Fibroblast of upper back skin (primary cell): Measurements from ENCODE around the gene CPB1.
A peak's percentile ranks its signal among the peaks of the same experiment; 100 is the strongest.

Source experiments
- DNase-seq: peaks from one replicate; pipeline ENCODE4 v3.0.0-alpha.2; 2013

The CPB1 gene

DNA sequence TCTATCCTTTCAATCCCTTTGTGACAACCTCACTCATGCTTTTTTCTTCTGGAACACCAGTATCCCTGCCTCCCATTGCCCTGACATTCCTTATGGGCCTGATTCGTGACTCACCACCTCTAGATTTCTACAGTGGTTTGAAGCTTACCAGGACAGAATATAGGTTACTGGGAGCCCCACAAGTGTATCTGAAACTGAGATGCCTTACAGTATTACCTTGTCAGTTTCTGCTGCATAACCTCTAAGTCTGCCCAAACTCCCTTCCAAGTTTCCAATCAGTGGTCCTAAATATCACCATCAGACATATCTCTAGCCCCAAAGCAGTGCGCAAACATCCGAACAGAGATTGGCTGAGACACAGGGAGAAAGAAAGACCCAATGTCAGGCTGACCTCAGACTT lies 5.6 kb downstream of the CPB1 start:
- no peak for DNase-seq

- no peak for DNase-seq
Observed at GRCh38 chr3:148839805-148840204, 12.2 kb downstream of the CPB1 start.

DNA sequence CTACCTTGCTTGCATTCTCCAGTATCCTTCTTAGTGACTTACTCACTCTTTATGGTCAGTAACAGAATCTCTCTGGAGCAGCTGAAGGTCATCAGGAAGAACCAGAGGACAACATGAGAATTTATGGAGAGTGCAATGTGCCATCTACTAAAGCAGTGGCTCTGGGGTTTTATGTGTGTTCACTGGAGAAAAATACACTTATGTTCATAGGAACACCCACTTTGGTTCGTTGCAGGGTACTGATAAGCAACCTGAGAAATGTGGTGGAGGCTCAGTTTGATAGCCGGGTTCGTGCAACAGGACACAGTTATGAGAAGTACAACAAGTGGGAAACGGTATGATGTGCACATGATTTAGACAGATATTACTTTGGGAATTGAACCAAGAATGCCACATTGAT lies 12.8 kb downstream of the CPB1 start:
- DNase-seq: no peak

DNA sequence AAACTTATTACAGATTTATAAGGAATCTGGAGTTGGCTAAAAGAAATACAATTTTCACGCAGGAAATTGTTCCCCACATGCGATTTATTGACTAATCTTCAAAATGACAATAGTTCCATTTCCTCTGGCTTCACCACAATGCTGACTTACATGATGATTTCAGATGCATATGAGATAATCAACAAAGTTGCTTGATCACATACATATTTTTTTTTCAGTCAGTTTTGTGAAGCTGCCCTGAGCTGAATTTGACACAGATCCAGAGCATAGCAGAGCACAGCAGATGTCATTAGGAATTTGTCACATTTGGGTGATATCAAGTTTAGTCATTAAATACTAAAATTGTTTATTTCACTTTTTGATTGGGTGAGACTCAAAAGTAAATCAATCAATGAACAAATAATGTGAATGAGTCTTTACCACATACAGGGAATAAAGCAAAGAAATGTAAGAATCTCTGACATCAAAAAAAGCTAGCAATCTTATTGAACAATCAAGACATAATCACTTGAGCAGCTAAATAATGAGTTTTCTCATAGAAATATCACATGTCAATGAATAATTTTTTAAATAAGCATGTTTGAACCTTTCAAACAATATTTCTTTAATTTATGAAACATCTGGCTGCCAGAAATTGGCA lies 18.3 kb downstream of the CPB1 start:
- DNase-seq: no peak

DNA sequence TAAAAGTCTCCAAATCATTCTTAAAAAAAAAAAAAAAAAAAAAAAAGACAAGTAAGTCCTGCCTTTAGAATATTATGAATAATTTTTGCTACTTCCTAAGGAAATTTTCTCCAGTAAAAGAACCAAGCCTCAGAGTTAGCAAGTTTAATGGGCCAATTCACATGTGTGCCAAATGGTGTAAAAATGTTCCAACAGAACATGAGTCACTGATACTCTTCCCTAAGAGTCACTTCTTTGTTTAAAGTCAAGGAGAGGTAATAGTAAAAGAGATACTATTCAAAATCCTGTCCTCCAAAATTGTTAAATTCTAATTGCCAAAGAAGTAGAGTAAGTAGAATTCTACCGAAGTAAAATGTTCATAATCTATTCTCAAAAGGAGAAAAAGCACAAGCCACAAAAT lies 19.7 kb downstream of the CPB1 start:
- DNase-seq: peak; percentile 48

- DNase-seq: no peak
Observed at GRCh38 chr3:148848410-148848809, 20.8 kb downstream of the CPB1 start.

DNA sequence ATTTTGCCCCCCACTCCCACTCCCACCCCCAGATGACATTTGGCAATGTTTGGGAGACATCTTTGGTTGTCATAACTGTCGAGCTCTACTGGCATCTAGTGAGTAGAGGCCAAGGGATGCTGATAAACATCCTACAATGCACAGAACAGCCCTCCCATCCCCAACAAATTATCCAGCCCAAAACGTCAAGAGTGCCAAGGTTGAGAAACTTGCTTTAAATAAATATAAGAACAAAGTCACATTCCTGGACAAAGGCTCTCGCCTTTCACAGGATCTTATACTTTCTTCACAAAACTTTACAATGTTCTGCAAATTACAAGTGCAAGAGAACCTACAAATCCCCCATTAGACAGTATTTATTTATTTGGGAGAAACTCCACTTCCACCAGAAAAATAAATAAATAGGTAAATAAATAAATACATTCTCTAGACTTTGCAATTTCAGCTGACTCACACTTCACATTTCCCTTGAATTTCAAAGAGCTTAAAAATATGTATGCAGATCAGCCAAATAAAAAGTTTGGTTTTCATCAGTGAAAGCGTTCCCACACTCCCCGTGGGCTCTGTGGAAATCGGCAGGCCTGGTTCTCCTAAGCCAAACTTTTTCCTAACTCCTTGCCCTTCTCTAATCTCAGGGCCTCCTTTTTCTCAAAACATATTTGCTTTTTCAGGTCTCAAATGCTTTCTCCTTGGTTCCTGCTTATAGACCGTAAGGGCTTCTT lies 24.8 kb downstream of the CPB1 start:
- DNase-seq: no peak

GRCh38 chr3:148853076-148853475 lies 25.5 kb downstream of the CPB1 start:
- DNase-seq: no peak

GRCh38 chr3:148854061-148854460 lies 26.4 kb downstream of the CPB1 start:
- peak; percentile 56 for DNase-seq

- peak; percentile 60 for DNase-seq
Observed at GRCh38 chr3:148856384-148856783, 28.8 kb downstream of the CPB1 start.

GRCh38 chr3:148857316-148857715 lies 29.7 kb downstream of the CPB1 start:
- DNase-seq: no peak

DNA sequence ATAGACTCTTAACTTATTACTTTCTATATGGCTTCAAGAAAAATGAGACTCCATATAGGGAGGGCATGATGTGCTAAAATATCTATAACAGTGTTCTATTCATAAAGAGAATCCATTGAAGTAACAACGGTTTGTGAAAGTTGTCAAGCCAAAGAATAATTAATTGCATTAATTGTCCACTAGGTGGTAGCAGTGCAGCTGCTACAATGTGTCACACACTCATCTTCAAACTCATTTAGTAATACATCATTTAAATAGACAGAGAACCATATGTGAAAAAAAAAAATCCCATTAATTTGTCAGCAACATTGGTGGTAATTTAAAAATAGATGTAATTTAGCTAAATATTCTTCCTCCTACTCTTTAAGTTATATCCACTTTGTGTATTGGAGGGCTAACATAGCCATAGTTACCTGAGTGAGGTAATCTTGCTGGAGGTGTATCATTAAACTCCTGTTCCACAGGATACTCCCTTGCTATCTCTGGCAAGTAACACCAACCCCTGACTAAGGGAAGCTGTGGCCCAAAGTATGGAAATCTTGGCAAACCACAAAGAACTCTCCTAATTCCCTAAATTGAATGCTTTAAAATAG lies 33.8 kb downstream of the CPB1 start:
- peak; percentile 61 for DNase-seq

DNA sequence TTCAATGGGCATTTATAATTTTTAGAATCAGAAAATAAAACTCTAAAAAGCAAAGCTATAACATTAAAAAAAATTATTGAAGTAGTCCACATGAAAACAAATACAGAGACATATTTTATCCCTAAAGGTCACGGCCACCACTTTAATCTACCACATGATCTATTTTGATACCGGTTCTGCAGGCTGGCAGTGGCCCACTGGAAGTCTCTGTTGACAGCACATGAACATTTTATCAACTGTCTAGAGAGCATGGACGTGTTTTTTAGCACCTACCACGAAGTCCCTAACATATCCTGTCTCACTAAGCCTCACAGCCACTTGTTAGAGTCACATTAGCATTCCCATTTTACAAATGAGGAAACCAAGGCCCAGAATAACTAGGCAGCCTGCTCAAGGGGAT lies 35.7 kb downstream of the CPB1 start:
- no peak for DNase-seq

DNA sequence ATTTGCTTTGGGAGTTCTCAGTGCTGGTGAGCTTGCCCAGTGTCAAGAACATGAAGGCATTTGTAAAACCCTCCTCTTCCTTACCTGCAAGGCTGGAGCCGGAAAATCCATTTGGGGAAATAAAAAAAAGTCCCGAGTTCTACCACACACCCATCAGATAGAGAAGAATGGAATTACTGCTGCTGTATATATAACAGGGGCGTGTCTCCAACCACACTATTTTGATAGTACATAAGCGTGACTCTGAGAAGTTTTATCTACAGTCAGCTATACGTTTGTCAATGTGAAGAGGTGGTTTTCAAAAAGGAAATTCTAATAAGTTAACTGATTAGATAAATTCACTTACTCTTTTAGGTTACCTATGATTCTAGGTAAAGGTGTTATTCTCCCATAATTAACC lies 36.2 kb downstream of the CPB1 start:
- no peak for DNase-seq

GRCh38 chr3:148865049-148865448 lies 37.4 kb downstream of the CPB1 start, which contains the start of gene CPA3:
Gene CPA3, plus strand, starts transcription at chr3:148865296. Its CDS starts 12 bp downstream, at chr3:148865308.
- DNase-seq: no peak

- peak; percentile 91 for DNase-seq
Observed at GRCh38 chr3:148866261-148866660, 38.6 kb downstream of the CPB1 start.

DNA sequence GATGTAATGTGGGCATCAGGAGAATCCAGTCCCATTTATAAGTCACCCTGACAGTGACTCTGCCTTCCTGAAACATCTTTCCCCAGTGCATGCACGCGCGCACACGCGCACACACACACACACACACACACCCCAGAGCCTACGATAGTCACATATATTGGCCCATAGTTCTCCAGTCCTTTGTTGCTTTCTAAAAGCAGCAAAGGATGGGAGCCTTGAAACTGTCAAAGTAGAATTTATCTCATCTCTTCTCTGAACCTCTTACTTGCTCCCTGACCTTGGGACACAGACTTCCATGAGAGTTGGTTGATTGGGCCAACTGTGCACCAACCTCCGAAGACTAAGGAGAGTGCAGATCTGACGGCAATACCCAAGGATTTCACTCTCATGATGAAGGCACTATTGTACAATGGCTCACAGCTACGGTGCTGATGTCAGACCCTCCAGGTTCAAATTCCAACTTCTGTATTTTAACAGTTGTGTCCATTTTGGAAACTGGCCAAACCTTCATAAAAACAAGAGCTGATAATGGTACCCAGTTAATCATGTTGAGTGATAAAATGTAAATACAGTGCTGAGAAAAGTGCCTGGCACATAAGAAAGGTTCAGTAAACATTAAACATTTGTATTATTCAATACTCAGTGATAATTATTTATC lies 45.8 kb downstream of the CPB1 start:
- no peak for DNase-seq

DNA sequence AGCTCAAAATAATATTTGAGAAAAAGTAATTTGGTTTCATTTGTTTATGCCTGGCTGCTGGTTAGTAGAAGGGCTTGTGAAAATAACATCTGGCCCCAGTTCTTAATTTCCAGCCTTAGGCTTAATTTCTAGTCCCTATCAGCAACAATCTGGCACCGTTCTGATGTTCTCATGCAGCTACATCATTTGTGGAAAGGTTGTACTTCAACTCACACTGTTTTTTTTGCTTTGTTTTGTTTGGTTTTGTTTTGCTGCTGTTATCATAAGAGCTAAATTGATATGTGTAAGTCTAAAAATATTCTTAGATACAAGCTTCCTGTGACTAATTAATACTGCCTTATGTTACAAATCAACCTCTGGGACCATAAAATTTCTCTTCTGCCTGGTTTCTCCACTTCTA lies 46.4 kb downstream of the CPB1 start:
- DNase-seq: no peak

- DNase-seq: no peak
Observed at GRCh38 chr3:148878095-148878494, 50.5 kb downstream of the CPB1 start.

DNA sequence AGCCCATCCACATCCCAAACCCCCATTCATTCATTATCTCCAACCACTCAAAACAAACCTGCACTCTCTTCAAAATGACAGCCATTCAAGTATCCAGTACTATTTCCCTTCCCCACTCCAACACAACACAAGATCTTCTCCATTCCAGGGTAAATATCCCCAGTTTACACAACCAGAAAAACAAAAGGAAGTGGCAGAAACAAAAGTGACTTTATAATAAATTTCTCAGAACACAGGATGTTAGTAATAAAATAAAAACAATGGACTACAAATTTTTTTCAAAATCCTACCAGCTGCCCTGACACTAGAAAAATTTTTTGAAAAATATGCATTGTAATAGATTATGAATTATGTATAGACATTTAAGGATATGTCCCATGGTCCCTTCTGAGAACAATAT lies 51.6 kb downstream of the CPB1 start:
- no peak for DNase-seq

GRCh38 chr3:148880681-148881080 lies 53.1 kb downstream of the CPB1 start:
- no peak for DNase-seq

DNA sequence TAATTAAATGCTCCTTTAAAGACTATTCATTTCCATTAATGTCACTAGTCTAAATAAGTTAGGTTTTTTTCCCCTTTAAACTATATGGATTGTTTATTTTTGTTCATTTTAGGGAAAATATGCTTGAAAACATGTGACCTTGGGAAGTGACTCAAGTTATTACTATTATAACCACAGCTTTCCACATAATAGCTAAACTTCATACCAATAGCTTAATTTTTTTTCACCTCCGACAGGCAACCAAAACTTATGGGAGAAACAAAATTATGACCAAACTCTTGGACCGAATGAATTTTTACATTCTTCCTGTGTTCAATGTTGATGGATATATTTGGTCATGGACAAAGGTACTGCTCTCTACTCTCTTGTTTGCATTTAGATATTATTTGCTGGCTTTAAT lies 53.7 kb downstream of the CPB1 start:
- DNase-seq: peak; percentile 72

GRCh38 chr3:148882288-148882687 lies 54.7 kb downstream of the CPB1 start:
- DNase-seq: peak; percentile 62

DNA sequence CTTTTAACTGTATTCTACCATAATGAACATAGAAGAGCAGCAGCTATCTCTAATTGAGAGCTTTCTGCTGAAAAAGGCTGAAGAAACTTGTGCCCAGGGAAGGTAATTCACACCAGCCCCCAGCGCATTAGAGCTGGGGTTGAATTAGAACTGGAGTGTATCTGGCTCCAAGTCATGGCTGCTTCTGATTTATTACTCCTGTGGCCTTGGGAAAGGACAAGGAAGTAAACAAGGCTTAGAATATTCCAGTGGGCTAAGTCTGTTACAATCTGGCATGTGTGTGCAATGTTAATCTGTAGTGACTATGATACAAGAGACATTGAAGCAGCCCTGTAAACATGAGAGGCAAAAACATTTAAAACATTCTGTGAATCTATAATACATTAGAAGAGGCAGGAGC lies 55.6 kb downstream of the CPB1 start:
- no peak for DNase-seq
